Body of pancreas (tissue), 4 donors: ENCODE measurements around the gene SIAE.

Experiments
- POLR2A ChIP-seq, 3 donors: fragments of 450-650 bp; IDR thresholded peaks; one replicate each; pipeline ENCODE4 v1.6.1; 2016; ENCODE audit warnings: antibody characterized with exemption in 3 of 3, mild to moderate bottlenecking in 2 of 3
- TF ChIP-seq, protein P1 (sequence below), 7 experiments: fragments of 450-650 bp in 4 of 7; fragments of 200-600 bp in 3 of 7; sonication (generic) in 3 of 7; IDR thresholded peaks; one replicate each; pipeline ENCODE4 v1.5.1; 2016 to 2019; ENCODE audit warnings: antibody characterized with exemption in 7 of 7

DNA sequence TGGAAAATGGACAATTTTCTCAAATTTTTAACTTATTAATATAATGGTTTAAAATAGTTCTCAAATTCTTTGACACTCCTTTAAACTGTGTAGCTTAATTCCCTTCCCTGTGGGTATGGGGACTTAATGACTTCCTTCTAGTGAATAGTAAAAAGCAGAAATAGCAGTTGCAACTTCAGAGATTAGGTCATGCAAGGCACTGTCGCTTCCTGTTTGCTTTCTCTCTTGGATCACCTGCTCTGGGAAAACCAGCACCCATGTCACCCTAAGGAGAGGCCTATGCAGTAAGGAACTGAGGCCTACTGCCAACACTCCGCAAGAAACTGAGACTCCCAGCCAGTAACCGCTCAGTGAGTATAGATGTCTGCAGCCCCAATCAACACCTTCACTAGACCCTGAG is 67.8 kb downstream of the SIAE start:
- TF ChIP-seq POLR2A (IDR thresholded peaks at IDR 0.05), result no peak
- TF ChIP-seq, protein P1, sequence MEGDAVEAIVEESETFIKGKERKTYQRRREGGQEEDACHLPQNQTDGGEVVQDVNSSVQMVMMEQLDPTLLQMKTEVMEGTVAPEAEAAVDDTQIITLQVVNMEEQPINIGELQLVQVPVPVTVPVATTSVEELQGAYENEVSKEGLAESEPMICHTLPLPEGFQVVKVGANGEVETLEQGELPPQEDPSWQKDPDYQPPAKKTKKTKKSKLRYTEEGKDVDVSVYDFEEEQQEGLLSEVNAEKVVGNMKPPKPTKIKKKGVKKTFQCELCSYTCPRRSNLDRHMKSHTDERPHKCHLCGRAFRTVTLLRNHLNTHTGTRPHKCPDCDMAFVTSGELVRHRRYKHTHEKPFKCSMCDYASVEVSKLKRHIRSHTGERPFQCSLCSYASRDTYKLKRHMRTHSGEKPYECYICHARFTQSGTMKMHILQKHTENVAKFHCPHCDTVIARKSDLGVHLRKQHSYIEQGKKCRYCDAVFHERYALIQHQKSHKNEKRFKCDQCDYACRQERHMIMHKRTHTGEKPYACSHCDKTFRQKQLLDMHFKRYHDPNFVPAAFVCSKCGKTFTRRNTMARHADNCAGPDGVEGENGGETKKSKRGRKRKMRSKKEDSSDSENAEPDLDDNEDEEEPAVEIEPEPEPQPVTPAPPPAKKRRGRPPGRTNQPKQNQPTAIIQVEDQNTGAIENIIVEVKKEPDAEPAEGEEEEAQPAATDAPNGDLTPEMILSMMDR (IDR thresholded peaks at IDR 0.05), result no peak
